ENCODE results near the gene GRM3. TPM values are rescaled to one million over a fixed set of nuclear protein-coding genes. Genes with fewer than 3 reads are reported as not detected.

Gene GRM3
- total RNA-seq, 2 donors from 2014 or later: not detected

- no peak for TF ChIP-seq POLR2AphosphoS5 (IDR thresholded peaks at IDR 0.05)
- TF ChIP-seq POLR2A (IDR thresholded peaks at IDR 0.05): no peak
- no peak for TF ChIP-seq CTCF (IDR thresholded peaks at IDR 0.05)
- no peaks in the 10 kb centered on the region for H3K4me1 ChIP-seq (replicated peaks)
- no peak overlapping the region for H3K4me3 ChIP-seq
- no peaks in the 10 kb centered on the region for H3K9me3 ChIP-seq
- no peak for DNase-seq (ENCODE audit: low spot score)
- intact Hi-C loops (cut with DNase I): no loop called here
- no peaks in the 10 kb centered on the region for H3K27me3 ChIP-seq (replicated peaks; ENCODE audit: insufficient read depth)
- 57% methylated on average over 7 of the region's 7 CpGs for WGBS
- H3K27ac ChIP-seq: no peak overlapping the region
- no peaks in the 10 kb centered on the region for H3K36me3 ChIP-seq
Observed at GRCh38 chr7:86748843-86749719, 105.4 kb downstream of the GRM3 start.

- Histone ChIP-seq H3K4me1 (replicated peaks) (no peaks in the 10 kb centered on the region), H3K36me3 (no peaks in the 10 kb centered on the region), H3K4me3 (no peak overlapping the region), H3K27me3 (replicated peaks; ENCODE audit: insufficient read depth) (no peaks in the 10 kb centered on the region), H3K27ac (no peak overlapping the region), H3K9me3 (no peaks in the 10 kb centered on the region)
- intact Hi-C loops (cut with DNase I): no loop called here
- TF ChIP-seq CTCF (IDR thresholded peaks at IDR 0.05): no peak
- no peak for TF ChIP-seq POLR2AphosphoS5 (IDR thresholded peaks at IDR 0.05)
- TF ChIP-seq POLR2A (IDR thresholded peaks at IDR 0.05): no peak
- no peak for DNase-seq (ENCODE audit: low spot score)
- 89% methylated on average over 4 of the region's 4 CpGs for WGBS
Observed at GRCh38 chr7:86749741-86750665, 106.3 kb downstream of the GRM3 start.

GRCh38 chr7:86760236-86760635 lies 116.5 kb downstream of the GRM3 start:
- H3K27ac ChIP-seq: no peak overlapping the region
- no peaks in the 10 kb centered on the region for H3K36me3 ChIP-seq
- no peaks in the 10 kb centered on the region for H3K4me1 ChIP-seq (replicated peaks)
- no peak for DNase-seq (ENCODE audit: low spot score)
- no peak for TF ChIP-seq POLR2AphosphoS5 (IDR thresholded peaks at IDR 0.05)
- H3K4me3 ChIP-seq: no peak overlapping the region
- WGBS: 36% methylated on average over 4 of the region's 4 CpGs
- intact Hi-C loops (cut with DNase I): no loop called here
- no peaks in the 10 kb centered on the region for H3K27me3 ChIP-seq (replicated peaks; ENCODE audit: insufficient read depth)
- H3K9me3 ChIP-seq: no peaks in the 10 kb centered on the region

- no peak for DNase-seq (ENCODE audit: low spot score)
- 61% methylated on average over 2 of the region's 2 CpGs for WGBS
- H3K9me3 ChIP-seq: no peaks in the 10 kb centered on the region
- H3K4me3 ChIP-seq: no peak overlapping the region
- no peaks in the 10 kb centered on the region for H3K36me3 ChIP-seq
- no peaks in the 10 kb centered on the region for H3K27me3 ChIP-seq (replicated peaks; ENCODE audit: insufficient read depth)
- intact Hi-C loops (cut with DNase I): no loop called here
- TF ChIP-seq POLR2A (IDR thresholded peaks at IDR 0.05) (no peak), CTCF (IDR thresholded peaks at IDR 0.05) (no peak), POLR2AphosphoS5 (IDR thresholded peaks at IDR 0.05) (no peak)
- no peak overlapping the region for H3K27ac ChIP-seq
- H3K4me1 ChIP-seq (replicated peaks): no peaks in the 10 kb centered on the region
Observed at GRCh38 chr7:86762129-86762528, 118.4 kb downstream of the GRM3 start.

GRCh38 chr7:86765931-86766330 lies 122.2 kb downstream of the GRM3 start:
- TF ChIP-seq POLR2A (IDR thresholded peaks at IDR 0.05) (no peak), POLR2AphosphoS5 (IDR thresholded peaks at IDR 0.05) (no peak), CTCF (IDR thresholded peaks at IDR 0.05) (no peak)
- WGBS: 53% methylated on average over 2 of the region's 2 CpGs
- DNase-seq (ENCODE audit: low spot score): no peak
- no peaks in the 10 kb centered on the region for H3K36me3 ChIP-seq
- H3K9me3 ChIP-seq: no peaks in the 10 kb centered on the region
- H3K4me3 ChIP-seq: no peak overlapping the region
- H3K27ac ChIP-seq: no peak overlapping the region
- H3K27me3 ChIP-seq (replicated peaks; ENCODE audit: insufficient read depth): no peaks in the 10 kb centered on the region
- H3K4me1 ChIP-seq (replicated peaks): no peaks in the 10 kb centered on the region
- intact Hi-C loops (cut with DNase I): no loop called here
